ENCODE results near the gene TTC28.

DNA sequence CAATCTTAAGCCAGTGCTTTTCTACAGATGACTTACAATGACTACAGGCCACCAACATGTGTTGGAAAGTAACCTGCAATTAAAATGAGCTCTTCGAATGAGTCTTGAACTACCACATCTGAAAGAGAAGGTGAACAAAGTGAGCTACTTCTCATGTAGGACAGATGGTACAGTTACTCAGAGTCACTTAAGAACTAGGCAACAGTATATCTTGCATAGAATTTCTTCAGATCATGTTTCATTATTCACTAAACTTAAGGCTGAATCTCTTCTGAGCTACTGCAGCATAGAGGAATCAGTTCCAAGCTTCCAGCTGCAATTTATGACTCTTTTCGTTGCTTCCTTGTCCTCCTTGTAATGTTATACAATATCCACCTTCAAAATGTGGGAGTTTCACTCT, 270.9 kb downstream of the TTC28 start:
- TF ChIP-seq, protein P1, sequence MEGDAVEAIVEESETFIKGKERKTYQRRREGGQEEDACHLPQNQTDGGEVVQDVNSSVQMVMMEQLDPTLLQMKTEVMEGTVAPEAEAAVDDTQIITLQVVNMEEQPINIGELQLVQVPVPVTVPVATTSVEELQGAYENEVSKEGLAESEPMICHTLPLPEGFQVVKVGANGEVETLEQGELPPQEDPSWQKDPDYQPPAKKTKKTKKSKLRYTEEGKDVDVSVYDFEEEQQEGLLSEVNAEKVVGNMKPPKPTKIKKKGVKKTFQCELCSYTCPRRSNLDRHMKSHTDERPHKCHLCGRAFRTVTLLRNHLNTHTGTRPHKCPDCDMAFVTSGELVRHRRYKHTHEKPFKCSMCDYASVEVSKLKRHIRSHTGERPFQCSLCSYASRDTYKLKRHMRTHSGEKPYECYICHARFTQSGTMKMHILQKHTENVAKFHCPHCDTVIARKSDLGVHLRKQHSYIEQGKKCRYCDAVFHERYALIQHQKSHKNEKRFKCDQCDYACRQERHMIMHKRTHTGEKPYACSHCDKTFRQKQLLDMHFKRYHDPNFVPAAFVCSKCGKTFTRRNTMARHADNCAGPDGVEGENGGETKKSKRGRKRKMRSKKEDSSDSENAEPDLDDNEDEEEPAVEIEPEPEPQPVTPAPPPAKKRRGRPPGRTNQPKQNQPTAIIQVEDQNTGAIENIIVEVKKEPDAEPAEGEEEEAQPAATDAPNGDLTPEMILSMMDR (IDR thresholded peaks at IDR 0.05), result no peak
- no peak for TF ChIP-seq POLR2A (IDR thresholded peaks at IDR 0.05)

All from thyroid gland (tissue), 4 donors.